ENCODE data around the gene STAU1.
"Not testable (repeated sequence)": the region's sequence is repeated elsewhere in the genome, so short reads cannot be mapped to it uniquely, and the experiment has no call there.

STAU1 gene

GRCh38 chr20:49219091-49219923 lies 31.2 kb upstream of the STAU1 start, which contains the start of gene DDX27:
DDX27 (plus strand) TSS chr20:49219416; CDS start chr20:49219449, 33 bp downstream.
- in situ Hi-C loops (cut with HindIII; ENCODE audit: low sequenced_read_pairs): no loop called here

GRCh38 chr20:49218739-49219090 lies 30.6 kb upstream of the STAU1 start:
- in situ Hi-C loops (cut with HindIII; ENCODE audit: low sequenced_read_pairs); DNase-seq (ENCODE audit: low read depth): not testable (repeated sequence)
- peak overlapping the region; percentile 84 for H3K4me3 ChIP-seq (ENCODE audit: low read depth, low read length)

More at GRCh38 chr20:49219091-49219923, 31.2 kb upstream of the STAU1 start, which contains the start of gene DDX27:
- no peak for TF ChIP-seq CTCF (IDR thresholded peaks at IDR 0.05; ENCODE audit: low read depth, low read length, missing control alignments)
- peak within 1 kb of the TSS; percentile 84 for H3K4me3 ChIP-seq (ENCODE audit: low read depth, low read length)
- DNase-seq (ENCODE audit: low read depth): peak; percentile 98

GRCh38 chr20:49216991-49217578 lies 29.0 kb upstream of the STAU1 start:
- in situ Hi-C loops (cut with HindIII; ENCODE audit: low sequenced_read_pairs): no loop called here
- peak; percentile 89 for TF ChIP-seq CTCF (IDR thresholded peaks at IDR 0.05; ENCODE audit: low read depth, low read length, missing control alignments)
- DNase-seq (ENCODE audit: low read depth): peak; percentile 88
- no peak overlapping the region for H3K4me3 ChIP-seq (ENCODE audit: low read depth, low read length)

GRCh38 chr20:49215232-49215631 lies 27.1 kb upstream of the STAU1 start:
- no peak for TF ChIP-seq CTCF (IDR thresholded peaks at IDR 0.05; ENCODE audit: low read depth, low read length, missing control alignments)
- in situ Hi-C loops (cut with HindIII; ENCODE audit: low sequenced_read_pairs): no loop called here
- no peak for DNase-seq (ENCODE audit: low read depth)
- no peak overlapping the region for H3K4me3 ChIP-seq (ENCODE audit: low read depth, low read length)

- no peak for DNase-seq (ENCODE audit: low read depth)
- TF ChIP-seq CTCF (IDR thresholded peaks at IDR 0.05; ENCODE audit: low read depth, low read length, missing control alignments): no peak
- H3K4me3 ChIP-seq (ENCODE audit: low read depth, low read length): no peak overlapping the region
- in situ Hi-C loops (cut with HindIII; ENCODE audit: low sequenced_read_pairs): no loop called here
Measured at GRCh38 chr20:49214571-49214970, 26.4 kb upstream of the STAU1 start.

GRCh38 chr20:49210757-49211110 lies 22.6 kb upstream of the STAU1 start:
- in situ Hi-C loops (cut with HindIII; ENCODE audit: low sequenced_read_pairs): no loop called here
- DNase-seq (ENCODE audit: low read depth): no peak
- H3K4me3 ChIP-seq (ENCODE audit: low read depth, low read length): no peak overlapping the region
- no peak for TF ChIP-seq CTCF (IDR thresholded peaks at IDR 0.05; ENCODE audit: low read depth, low read length, missing control alignments)

GRCh38 chr20:49210101-49210756 lies 22.1 kb upstream of the STAU1 start:
- TF ChIP-seq CTCF (IDR thresholded peaks at IDR 0.05; ENCODE audit: low read depth, low read length, missing control alignments): no peak
- in situ Hi-C loops (cut with HindIII; ENCODE audit: low sequenced_read_pairs): no loop called here

More at GRCh38 chr20:49210101-49210756, 22.1 kb upstream of the STAU1 start:
- DNase-seq (ENCODE audit: low read depth): no peak
- no peak overlapping the region for H3K4me3 ChIP-seq (ENCODE audit: low read depth, low read length)
